HepG2 (cell line): ENCODE results near the gene IL9R. TPM values are rescaled to one million over a fixed set of nuclear protein-coding genes. Genes with fewer than 3 reads are reported as not detected.
A peak's percentile ranks its signal among the peaks of the same experiment; 100 is the strongest.

Experiments used
- ATAC-seq: fragments of 200-7000 bp; cut with Tn5 transposase; 3 replicates; pipeline ENCODE4 v1.9.1; 2020; ENCODE audit warnings: mild to moderate bottlenecking, moderate library complexity
- BruUV-seq: library from RNA; stranded (reverse); fragments of 400-500 nt; replicated peaks from 2 replicates; lab custom pipeline; 2021; lab: Mats Ljungman, UMichigan
- CTCF ChIA-PET: fragments of 300-600 bp; formaldehyde crosslinking; extraction: SDS; loops from one replicate; lab custom pipeline; 2021; ENCODE audit warnings: low total read pairs, inconsistent platforms, low intra/inter-chr PET ratio; lab: Yijun Ruan, JAX
- POLR2A ChIA-PET: fragments of 350-600 bp; sonication (Branson Sonifier 250); formaldehyde crosslinking; loops from one replicate; lab custom pipeline; 2020; ENCODE audit warnings: antibody characterized with exemption, inconsistent platforms; lab: Yijun Ruan, JAX
- DNase-seq: peaks from one replicate; pipeline ENCODE4 v3.0.0-alpha.2; 2015; ENCODE audit warnings: low spot score
- FAIRE-seq: peaks from 3 replicates; lab custom pipeline; 2011; peaks lifted over from hg19 to GRCh38; lab: Jason Lieb, UNC
- H2AFZ ChIP-seq: one replicate; pipeline ENCODE4 v1.6.1; 2011; ENCODE audit warnings: low read length, inconsistent platforms
- H3K27ac ChIP-seq: fragments of 300-600 bp; 3 replicates; pipeline ENCODE4 v1.8.0; 2011; ENCODE audit warnings: mixed run types, mild to moderate bottlenecking, mixed read lengths, low read length, inconsistent platforms; ENCODE audit not compliant: insufficient read depth; ENCODE audit errors: extremely low read length
- H3K27me3 ChIP-seq, 2 experiments: fragments of 200-600 bp in 1 of 2; 2 replicates in 1 of 2; 3 replicates in 1 of 2; pipeline versions ENCODE4 v1.6.0 to v1.8.0; 2011; ENCODE audit warnings: low read length in 2 of 2, mild to moderate bottlenecking in 2 of 2, moderate library complexity in 2 of 2, inconsistent platforms in 1 of 2; ENCODE audit not compliant: insufficient read depth in 2 of 2, control insufficient read depth in 1 of 2
- H3K36me3 ChIP-seq, 2 experiments: fragments of 200-600 bp in 1 of 2; replicated peaks in 1 of 2; 2 replicates in 1 of 2; 3 replicates in 1 of 2; pipeline versions ENCODE4 v1.5.1 to v1.8.0; 2011; ENCODE audit warnings: low read length in 2 of 2, inconsistent platforms in 1 of 2; ENCODE audit not compliant: insufficient read depth in 2 of 2, control insufficient read depth in 1 of 2
- H3K4me1 ChIP-seq: 2 replicates; pipeline ENCODE4 v1.5.1; 2012; ENCODE audit warnings: low read length, inconsistent platforms; ENCODE audit not compliant: insufficient read depth
- H3K4me2 ChIP-seq: 2 replicates; pipeline ENCODE4 v1.6.0; 2011; ENCODE audit warnings: low read depth, low read length, inconsistent platforms
- H3K4me3 ChIP-seq, 3 experiments: fragments of 200-600 bp in 1 of 3; sonication (generic), shearing (Covaris generic) in 1 of 3; replicated peaks in 1 of 3; 2 replicates each; pipeline ENCODE4 v1.5.1; 2011 to 2016; ENCODE audit warnings: low read length in 3 of 3, inconsistent platforms in 2 of 3, low read depth in 2 of 3, mild to moderate bottlenecking in 2 of 3, control low read depth in 1 of 3, mixed read lengths in 1 of 3; ENCODE audit not compliant: insufficient read depth in 1 of 3
- H3K79me2 ChIP-seq: one replicate; pipeline ENCODE4 v1.6.1; 2011; ENCODE audit warnings: low read length, inconsistent platforms; ENCODE audit not compliant: insufficient read depth
- H3K9ac ChIP-seq: 2 replicates; pipeline ENCODE4 v1.6.0; 2011; ENCODE audit warnings: mild to moderate bottlenecking, low read depth, low read length, inconsistent platforms; ENCODE audit not compliant: insufficient read depth
- H3K9me3 ChIP-seq: 2 replicates; pipeline ENCODE4 v1.5.1; 2012; ENCODE audit warnings: mild to moderate bottlenecking, low read length
- H4K20me1 ChIP-seq: 2 replicates; pipeline ENCODE4 v1.6.0; 2011; ENCODE audit warnings: inconsistent platforms, mild to moderate bottlenecking, low read length, moderate library complexity; ENCODE audit not compliant: insufficient read depth
- BCL6 ChIP-seq: IDR thresholded peaks from 2 replicates; pipeline ENCODE4 v1.6.1; 2016; ENCODE audit warnings: missing genetic modification reagents, missing compliant biosample characterization
- ETV5 ChIP-seq: IDR thresholded peaks from 2 replicates; pipeline ENCODE4 v1.6.1; 2018; ENCODE audit warnings: missing biosample characterization, missing genetic modification reagents, inconsistent platforms, borderline replicate concordance
- GATAD2A ChIP-seq: IDR thresholded peaks from 2 replicates; pipeline ENCODE4 v1.6.1; 2016
- HOXA7 ChIP-seq: sonication (generic); formaldehyde crosslinking; IDR thresholded peaks from 2 replicates; pipeline ENCODE4 v1.8.1; 2022; ENCODE audit warnings: mild to moderate bottlenecking, missing genetic modification reagents, moderate library complexity
- KDM6A ChIP-seq: IDR thresholded peaks from 2 replicates; pipeline ENCODE4 v1.6.1; 2016; ENCODE audit warnings: low read depth
- SKI ChIP-seq: fragments of 450-650 bp; IDR thresholded peaks from one replicate; pipeline ENCODE4 v1.6.1; 2018; ENCODE audit warnings: mild to moderate bottlenecking; ENCODE audit not compliant: partially characterized antibody
- ZNF451 ChIP-seq: sonication (generic); formaldehyde crosslinking; IDR thresholded peaks from 2 replicates; pipeline ENCODE4 v1.5.0; 2020; ENCODE audit warnings: mild to moderate bottlenecking, missing genetic modification reagents
- ZNF484 ChIP-seq: sonication (generic); formaldehyde crosslinking; IDR thresholded peaks from 2 replicates; pipeline ENCODE4 v1.5.1; 2020; ENCODE audit warnings: mild to moderate bottlenecking, low read depth, missing genetic modification reagents, borderline replicate concordance
- ZNF570 ChIP-seq: sonication (generic); formaldehyde crosslinking; IDR thresholded peaks from 2 replicates; pipeline ENCODE4 v1.4.0; 2020; ENCODE audit warnings: mild to moderate bottlenecking, missing genetic modification reagents, borderline replicate concordance
- ZNF720 ChIP-seq: sonication (generic); formaldehyde crosslinking; IDR thresholded peaks from 2 replicates; pipeline ENCODE4 v1.4.0; 2020; ENCODE audit warnings: missing genetic modification reagents
- WGBS: methylation state at CpG from one replicate; pipeline ENCODE4 v1.1.6; 2017; ENCODE audit warnings: low lambda C conversion rate; 5-methylcytosine and 5-hydroxymethylcytosine counted together
- in situ Hi-C: cut with HindIII; loops from 2 replicates; pipeline ENCODE4 v1.10.0; 2017; ENCODE audit warnings: low pct_unique_long_range_greater_than_20kb; ENCODE audit not compliant: extremely low pct_ligation_motif_present
- intact Hi-C: fragments of 100-400 bp; cut with micrococcal nuclease; formaldehyde crosslinking; loops from one replicate; pipeline ENCODE4 v1.10.0; 2022; ENCODE audit not compliant: unreplicated experiment
- polyA plus RNA-seq, 8 experiments: library from polyadenylated mRNA; depleted of rRNA in 3 of 8; stranded (reverse) in 7 of 8; unstranded in 1 of 8; fragments of >200 nt; fragmentation: Illumina TruSeq in 4 of 8; extraction: Trizol in 4 of 8; gene quantifications; 2 replicates each; pipeline versions ENCODE4 v1.2.1 to v1.2.3, GENCODE V29; 2011 to 2016; ENCODE audit warnings: low read depth in 4 of 8, missing spikeins in 1 of 8, mixed read lengths in 1 of 8; ENCODE audit not compliant: insufficient read depth in 1 of 8
- total RNA-seq, 5 experiments: library from RNA; depleted of rRNA; stranded (reverse); fragments of >200 nt; fragmentation: Illumina TruSeq; extraction: Trizol; gene quantifications; 2 replicates each; pipeline ENCODE4 v1.2.3, GENCODE V29; 2016; ENCODE audit warnings: low read depth in 1 of 5
- TF ChIP-seq, protein P1 (sequence below): sonication (generic); formaldehyde crosslinking; IDR thresholded peaks from 2 replicates; pipeline ENCODE4 v1.8.1; 2023; ENCODE audit warnings: mild to moderate bottlenecking, inconsistent platforms, moderate library complexity, missing genetic modification reagents, borderline replicate concordance

Gene IL9R
- total and polyA plus RNA-seq, 2 of the 13 experiments (the other 11 are each of a cell fraction or from before 2014, with no cell fraction given) = not detected

DNA sequence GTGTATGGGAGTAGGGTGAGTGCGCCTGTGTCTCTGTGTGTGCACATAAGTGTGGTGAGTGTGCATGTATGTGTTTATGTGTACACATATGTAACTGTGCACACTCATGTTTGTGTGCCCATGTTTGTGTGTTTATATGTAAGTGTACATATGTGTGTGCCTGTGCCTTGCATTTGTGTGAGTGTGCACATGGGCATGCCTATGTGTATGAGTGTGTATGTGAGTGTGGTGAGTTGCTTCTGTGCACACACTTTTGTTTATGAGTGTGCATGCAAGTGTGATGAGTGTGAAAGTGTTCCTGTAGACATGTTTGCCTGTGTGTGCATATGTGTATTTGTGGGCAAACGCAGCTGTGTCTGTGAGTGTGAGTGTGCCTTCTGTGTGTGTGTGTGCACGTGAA is 7.2 kb downstream of the IL9R start:
- no peaks in the 10 kb centered on the region for H3K36me3 ChIP-seq
- H3K9me3 ChIP-seq = no peaks in the 10 kb centered on the region
- no peaks in the 10 kb centered on the region for H3K4me1 ChIP-seq
- no TSS peak for BruUV-seq
- 21% methylated on average over 3 of the region's 3 CpGs for WGBS
- no peak for DNase-seq
- H3K79me2 ChIP-seq = no peaks in the 10 kb centered on the region
- in situ Hi-C loops (no loop called here), intact Hi-C loops (no loop called here)
- ATAC-seq = no peak
- H4K20me1 ChIP-seq = no peaks in the 10 kb centered on the region
- ChIA-PET CTCF (no interaction called here), POLR2A (no interaction called here)
- TF ChIP-seq KDM6A (CRISPR knock-in tag) = no peak
- TF ChIP-seq SKI = no peak
- no peak for TF ChIP-seq GATAD2A
- TF ChIP-seq ZNF570 (CRISPR knock-in tag) = no peak
- no peak for TF ChIP-seq ZNF451 (CRISPR knock-in tag)
- no peak for TF ChIP-seq ZNF484 (CRISPR knock-in tag)
- TF ChIP-seq ZNF720 (CRISPR knock-in tag) = no peak
- TF ChIP-seq BCL6 (CRISPR knock-in tag) = no peak
- TF ChIP-seq HOXA7 = no peak
- TF ChIP-seq ETV5 (CRISPR knock-in tag) = no peak
- TF ChIP-seq, protein P1, sequence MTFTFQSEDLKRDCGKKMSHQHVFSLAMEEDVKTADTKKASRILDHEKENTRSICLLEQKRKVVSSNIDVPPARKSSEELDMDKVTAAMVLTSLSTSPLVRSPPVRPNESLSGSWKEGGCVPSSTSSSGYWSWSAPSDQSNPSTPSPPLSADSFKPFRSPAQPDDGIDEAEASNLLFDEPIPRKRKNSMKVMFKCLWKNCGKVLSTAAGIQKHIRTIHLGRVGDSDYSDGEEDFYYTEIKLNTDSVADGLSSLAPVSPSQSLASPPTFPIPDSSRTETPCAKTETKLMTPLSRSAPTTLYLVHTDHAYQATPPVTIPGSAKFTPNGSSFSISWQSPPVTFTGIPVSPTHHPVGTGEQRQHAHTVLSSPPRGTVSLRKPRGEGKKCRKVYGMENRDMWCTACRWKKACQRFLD = no peak
- peak; percentile 44 for FAIRE-seq
- no peak overlapping the region for H2AFZ ChIP-seq
- H3K4me2 ChIP-seq = no peak overlapping the region
- H3K27ac ChIP-seq = no peak overlapping the region
- H3K4me3 ChIP-seq = no peak overlapping the region
- H3K9ac ChIP-seq = no peak overlapping the region
- H3K27me3 ChIP-seq = no peaks in the 10 kb centered on the region
